ENCODE data around the gene PLCB4.

PLCB4 gene

DNA sequence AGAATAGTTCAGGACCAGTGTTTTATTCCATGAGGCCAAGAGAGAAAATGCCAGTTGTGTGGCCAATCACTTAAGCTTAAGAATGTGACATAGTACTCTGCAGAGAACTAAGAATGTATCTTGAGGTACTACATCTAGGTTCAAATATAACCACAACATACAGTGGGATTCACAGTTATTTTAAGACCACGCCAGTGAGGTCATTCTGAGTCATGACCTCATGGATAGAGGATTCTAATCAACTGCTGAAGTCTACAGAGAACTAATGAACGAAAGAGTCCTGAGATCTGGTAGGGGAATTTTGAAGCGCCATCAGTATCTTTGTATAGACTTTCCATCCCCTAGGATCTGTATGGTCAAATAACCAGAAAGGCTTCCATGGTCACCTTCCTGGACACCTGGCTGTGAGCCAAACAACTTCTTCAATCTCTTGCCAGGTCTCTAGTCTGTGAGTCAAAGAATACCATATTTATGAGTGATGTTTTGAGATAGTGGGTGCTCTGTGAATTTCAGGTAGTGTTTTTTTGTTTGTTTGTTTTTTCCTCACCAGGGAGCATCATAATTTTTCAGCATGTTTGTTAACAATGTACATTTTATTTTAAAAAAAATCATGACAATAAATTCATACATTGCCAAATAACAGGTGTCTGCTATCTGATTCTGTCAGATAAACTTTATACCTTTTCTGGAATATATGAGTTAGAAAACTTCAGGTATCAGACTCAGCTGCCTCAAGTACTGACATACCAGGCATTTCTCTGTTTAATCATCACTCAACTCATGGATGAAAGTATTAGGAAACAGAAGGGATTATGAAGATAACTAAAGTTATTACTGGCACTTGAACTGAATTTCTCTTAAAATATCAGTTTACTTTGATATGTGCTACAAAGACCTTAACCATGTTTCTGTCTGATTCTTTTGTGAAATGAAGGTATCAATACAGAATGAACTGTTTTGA, 217.9 kb downstream of the PLCB4 start:
- no peak for DNase-seq

DNA sequence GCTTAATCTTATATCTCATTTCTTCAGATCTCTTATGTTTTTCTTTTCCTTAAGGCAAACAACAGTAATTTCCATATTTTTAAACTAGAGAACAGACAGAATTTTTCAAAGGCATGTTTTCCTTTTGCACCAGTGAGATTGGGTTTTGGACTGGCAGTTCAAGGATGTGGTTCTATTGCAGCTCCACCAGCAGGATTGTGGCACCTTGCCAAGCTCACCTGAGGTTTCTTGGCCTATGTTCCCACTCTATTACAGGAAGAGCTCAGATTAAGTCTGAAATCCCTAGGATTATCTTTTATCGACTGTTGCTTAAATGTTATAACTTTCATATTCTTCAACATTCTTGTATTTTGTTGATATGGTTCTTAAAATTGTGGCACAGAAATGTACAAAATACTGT, 218.9 kb downstream of the PLCB4 start:
- DNase-seq: no peak

DNA sequence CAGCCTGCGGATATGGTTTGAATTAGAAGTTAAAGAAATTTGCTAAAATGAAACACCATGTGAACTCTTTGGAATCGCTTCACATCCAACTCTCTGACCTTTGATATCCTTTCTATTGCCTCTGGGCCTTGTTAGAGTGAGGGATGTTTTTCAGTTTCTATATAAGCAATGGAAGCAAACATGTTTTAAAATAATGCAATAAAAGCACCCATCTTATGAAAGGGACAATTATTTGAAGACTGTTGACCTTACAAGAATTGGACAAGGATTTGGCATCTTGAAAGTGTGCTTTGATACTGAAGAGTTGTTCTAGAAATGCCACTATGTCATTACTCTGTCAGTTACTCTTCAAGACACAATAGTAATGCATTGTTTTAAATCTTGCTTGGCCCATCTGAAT, 221.4 kb downstream of the PLCB4 start:
- DNase-seq: no peak

DNA sequence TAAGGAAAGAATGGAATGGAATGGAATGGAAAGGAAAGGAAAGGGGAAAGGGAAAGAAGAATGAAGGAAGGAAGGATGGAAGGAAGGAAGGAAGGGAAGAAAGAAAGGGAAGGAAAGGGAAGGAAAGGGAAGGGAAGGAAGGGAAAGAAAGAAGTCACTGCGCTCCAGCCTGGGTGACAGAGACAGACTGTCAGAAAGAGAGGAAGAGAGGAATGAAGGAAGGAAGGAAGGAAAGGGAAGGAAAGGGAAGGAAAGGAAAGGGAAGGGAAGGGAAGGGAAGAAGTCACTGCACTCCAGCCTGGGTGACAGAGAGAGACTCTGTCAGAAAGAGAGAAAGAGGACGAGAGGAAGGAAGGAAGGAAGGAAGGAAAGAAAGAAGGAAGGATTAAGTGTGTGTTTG, 224.3 kb downstream of the PLCB4 start:
- no peak for DNase-seq

DNA sequence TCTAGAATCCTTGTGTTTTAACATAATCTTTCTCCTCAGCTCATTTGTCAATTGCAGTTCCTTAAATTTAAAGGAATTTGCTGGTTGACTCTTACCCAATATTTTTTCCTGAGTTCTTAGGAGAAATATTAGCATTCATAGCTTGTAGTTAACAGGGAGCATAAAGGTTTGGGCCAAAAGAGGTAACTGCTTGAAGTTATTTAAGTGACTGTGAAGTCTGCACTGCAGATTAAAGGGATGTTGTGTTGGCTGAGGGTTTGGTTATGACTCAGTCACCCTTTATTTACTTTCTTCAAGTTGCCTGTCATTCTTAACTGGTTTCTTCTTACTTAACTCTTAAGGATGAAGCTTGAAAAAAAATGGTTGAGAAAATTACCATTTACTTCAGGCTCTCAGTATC, 225.2 kb downstream of the PLCB4 start:
- DNase-seq: no peak

DNA sequence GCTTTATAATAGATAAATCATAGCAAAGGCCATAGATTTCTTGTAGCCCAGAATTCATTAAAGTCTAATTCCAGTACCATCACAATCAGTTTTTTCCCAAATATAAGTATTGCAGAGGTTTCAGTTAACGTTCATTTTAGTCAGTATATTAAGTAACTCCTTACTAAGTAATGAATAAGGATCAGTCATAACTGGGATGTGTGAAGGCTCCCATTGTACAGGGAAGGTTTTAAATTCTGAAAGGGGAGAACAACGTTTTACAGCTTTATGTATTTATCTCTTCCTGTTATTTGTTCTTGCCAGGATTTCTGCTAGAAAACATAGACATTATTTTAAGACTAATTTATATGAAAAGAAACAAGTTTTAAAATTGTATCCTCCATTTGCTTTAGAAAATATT, 230.0 kb downstream of the PLCB4 start:
- DNase-seq: no peak

DNA sequence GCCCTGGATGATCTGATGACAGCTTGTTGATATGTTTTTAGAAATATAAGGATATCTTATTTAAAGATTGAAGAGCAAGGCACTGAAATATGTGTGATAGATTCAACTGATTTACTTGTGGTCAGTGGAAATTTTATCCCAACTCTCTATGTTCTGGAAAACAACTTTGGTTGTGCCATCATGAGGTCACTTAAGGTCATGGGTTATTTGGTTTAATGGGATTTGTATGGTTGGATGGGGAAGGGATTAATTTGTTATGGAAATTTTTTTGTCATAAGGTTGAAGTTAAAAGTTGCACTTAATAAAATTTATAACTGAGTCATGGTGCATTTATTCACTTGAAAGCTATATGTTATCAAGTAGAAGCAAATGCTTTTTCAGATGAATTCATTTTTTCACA, 231.2 kb downstream of the PLCB4 start:
- DNase-seq: no peak

DNA sequence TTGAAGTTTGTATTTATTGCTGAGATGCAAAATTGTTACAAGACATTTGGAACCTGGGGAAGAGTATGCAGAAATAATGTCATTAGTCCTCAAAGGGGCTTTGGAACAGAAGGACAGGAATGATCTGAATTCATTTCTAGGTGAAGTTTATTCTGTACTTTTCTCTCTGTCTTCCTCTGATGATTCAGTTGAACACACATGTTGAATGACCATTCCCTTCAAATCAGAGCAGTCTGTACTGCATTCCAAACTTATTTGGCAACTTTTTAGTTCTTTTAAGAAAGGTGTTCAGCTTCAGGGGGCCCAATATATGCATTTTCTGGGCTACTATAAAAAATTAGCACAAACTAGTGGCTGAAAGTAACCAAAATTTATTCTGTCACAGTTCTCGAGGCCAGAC, 231.6 kb downstream of the PLCB4 start:
- no peak for DNase-seq

DNA sequence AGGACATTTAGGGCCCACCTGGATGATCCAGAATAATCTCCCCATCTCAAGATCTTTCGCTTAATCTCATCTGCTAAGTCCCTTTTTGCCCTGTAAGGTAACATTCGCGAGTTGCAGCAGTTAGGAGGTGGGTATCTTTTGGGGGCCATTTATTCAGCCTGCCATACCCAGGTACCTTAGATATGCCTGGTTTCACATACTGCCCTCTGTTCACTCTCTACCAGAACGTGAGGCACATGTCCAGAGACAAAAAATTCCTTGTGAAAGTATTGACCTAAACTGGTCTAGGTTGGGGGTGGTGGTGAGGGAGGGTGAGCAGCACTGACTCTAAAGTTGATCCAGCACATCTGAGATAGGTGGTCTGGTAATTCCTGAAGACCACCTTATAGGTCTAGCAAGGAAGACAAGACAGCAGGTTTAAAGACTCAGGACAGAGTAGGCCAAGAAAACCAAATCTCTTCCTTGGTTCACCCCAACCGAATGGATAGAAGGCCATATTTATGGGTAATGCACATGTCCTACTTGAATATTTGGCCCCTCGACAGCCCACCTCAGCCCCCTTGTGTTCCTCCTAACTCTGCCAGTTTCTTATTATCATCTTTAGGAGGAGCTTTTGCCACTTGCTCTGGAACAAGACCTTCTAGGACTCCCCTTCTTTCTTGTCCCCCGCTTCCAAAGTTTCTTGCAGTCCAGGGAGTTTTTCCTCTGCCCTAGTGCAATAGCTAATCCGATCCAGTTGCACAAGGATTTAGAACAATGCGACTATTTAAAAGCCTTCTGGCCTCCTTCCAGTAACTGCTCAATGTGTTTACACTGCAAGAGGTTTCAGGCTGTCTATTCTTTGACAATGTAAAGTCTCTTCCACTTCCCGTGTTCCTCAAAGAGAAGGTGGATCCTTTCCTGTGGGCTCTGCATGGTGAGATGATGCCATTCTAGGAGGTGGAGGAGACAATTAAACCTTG, 232.5 kb downstream of the PLCB4 start:
- no peak for DNase-seq

DNA sequence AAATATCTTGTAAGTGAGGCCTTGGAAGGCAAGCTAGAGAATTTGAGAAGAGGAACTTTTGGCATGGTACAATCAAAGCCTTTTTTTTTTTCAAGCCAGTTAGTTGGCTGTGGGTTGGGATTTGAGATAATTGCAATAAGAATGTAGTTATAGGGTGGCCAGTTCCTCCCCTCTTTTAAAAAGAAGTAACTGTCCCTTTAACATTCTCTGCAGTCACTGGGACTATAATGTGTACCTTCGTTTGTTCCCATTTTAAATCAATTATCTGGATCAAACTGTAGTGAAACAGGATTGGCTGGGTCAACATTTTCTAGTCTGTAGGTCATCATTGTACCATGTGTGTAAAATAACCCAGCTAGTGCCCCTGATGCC, 233.2 kb downstream of the PLCB4 start:
- no peak for DNase-seq

DNA sequence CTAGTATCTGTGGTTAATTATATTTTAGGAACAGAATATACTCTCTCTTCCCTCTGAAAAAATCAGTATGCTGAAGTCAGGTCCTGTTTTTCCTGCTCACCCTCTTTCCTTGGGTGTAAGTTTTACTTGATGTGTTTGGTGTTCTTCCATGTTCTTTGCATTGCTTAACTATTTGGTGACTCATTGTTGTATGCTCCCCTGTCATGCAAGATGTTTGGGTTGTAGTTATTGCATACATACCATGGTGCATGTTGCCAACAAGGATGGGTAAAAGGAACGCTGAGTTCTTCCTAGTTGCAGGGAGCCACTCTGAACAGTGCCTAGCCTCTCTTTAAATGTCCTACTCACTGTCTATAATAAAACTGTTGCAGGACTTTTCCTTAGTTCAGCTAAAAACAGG, 237.6 kb downstream of the PLCB4 start:
- no peak for DNase-seq

DNA sequence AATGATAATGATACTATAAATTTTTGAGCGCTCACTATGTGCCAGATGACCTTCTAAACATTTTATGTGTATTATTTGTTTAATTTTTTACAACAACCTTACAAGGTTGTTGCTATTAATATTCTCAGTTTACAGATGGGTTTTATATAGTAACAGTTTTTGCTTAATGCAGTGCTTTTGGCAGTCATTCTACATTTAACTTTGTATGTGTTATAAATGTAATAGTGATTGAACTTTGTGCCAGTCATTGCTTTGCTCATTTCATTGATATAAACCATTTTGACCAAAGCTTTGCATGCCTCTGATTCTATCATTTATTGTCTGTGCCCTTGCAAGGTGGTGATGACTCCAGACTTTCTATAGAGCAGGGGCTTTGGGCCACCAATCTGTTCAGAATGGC, 239.2 kb downstream of the PLCB4 start:
- DNase-seq: no peak

DNA sequence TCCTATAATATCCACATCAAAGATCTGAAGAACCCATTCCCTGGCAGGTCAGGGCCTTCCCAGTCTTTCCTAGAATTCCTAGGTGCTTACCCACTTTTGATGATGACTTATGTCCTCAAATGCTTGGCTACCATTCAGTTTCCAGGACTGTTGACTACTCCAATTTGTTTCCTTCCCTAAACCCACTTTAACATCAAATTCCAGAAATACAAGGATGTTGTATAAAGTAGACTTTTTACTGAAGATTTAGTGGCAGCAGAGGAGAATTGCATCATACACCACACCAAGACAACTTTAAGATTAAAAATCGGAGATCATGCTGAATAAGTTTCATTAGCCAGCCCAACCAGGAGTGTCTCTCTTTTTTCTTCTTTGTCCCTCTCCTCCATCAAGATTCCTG, 242.2 kb downstream of the PLCB4 start:
- no peak for DNase-seq

DNA sequence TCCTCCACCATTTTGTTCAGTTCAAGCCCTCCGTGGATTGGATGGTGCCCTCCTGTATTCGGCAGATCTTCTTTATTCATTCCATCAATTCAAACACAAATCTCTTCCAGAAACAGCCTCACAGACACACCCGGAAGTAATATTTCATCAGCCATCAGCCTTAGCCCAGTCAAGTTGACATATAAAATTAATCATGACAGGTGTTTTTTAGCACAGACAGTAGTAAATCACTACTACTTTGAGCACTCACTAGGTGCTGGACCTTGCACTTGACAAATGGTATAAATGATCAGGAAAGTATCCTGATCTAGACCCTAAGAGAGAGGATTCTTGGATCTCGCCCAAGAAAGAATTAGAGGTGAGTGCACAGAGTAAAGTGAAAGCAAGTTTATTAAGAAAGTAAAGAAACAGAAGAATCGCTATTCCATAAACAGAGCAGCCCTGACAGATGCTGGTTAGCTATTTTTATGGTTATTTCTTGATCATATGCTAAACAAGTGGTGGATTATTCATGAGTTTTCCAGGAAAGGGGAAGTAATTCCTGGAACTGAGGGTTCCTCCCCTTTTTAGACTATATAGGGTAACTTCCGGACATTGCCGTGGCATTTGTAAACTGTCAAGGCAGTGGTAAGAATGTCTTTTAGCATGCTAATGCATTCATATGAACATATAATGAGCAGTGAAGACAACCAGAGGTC, 250.9 kb downstream of the PLCB4 start:
- DNase-seq: no peak

DNA sequence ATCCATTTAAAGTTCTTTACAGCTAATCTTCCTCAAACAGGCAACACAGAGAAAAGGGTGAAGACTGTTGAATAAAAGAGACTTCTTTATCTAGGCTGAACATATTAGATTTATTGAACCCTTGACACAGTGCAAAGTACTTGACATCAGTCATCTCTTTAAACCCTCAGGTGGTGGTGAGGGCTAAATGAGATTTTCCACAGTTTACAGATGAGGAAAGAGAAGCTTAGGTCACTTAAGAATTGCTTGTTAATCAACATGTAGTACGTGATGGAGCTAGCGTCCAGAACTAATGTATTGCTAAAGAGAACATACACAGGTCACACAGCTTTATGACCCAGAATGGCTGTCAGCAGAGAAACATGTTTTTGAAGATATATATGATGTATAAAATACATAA, 252.1 kb downstream of the PLCB4 start:
- DNase-seq: no peak

DNA sequence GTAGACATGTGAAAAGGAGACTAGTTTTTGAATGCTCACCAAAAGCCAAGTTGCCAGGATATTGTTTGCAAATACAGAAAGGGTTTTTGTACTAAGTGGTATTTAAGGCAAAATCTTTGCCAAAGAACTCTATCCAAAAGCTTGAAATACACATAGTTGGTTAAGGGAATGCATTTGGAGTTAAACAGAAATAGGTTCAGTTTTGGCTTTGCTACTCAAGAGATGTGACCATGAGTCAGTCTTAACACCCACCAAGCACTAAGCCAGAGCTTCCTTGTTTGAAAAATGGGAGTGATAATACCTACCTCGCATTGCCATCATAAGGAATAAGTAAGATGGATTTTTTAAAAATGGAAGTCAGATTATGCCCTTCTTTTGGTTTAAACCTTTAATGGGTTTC, 253.8 kb downstream of the PLCB4 start:
- DNase-seq: no peak

DNA sequence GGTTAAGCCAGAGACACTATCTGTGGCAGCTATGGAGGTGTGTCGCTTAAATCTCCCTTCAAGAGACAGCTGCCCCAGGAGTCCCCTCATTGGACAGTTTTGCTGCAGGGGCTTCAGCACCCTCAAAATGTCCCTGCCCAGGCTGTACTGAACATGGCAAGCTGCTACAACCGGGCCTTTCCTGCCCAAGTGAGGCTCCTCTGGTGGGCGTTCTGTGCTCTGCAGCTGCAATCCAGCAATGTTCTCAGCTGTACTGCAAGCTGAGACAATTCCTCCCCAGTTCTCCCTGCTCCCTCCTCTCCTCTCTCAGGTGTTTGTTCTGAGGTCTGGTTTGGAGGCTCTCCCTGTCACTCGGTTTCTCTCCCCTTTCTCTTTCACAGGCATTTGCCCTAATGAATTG, 254.7 kb downstream of the PLCB4 start:
- no peak for DNase-seq

DNA sequence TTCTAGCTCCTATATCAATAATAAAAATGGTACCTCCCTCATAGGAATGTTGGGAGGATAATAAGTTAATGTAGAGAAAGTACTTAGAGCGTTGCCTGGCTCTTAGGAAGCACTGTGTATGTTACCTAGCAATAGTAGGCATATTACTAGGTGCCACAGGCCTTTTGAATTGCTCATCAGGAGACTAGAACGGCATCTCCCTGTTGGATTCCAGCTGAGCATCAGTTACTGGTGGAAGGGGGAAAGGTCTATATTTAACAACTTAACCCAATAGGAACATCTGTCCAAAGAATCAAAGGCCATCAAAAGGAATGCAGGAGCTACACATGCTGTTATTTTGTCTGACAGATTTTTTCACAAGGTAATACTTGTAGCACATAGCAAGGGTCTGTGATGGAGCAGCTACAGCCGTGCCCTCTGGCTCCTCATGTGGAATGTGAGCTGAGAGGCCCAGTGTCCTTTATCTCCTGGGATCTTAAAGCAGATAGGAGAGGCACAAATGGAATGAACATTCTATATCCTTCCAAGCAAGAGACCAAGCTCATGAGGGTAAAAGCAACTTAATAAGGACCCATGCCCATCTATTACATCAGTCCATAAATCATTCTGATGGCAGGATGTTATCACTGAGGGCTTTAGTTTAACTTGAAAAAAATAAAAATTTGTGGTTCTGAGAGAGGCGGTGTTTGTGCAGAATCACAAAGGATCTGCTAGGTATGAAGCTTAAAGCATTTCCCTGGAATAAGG, 260.6 kb downstream of the PLCB4 start:
- no peak for DNase-seq

DNA sequence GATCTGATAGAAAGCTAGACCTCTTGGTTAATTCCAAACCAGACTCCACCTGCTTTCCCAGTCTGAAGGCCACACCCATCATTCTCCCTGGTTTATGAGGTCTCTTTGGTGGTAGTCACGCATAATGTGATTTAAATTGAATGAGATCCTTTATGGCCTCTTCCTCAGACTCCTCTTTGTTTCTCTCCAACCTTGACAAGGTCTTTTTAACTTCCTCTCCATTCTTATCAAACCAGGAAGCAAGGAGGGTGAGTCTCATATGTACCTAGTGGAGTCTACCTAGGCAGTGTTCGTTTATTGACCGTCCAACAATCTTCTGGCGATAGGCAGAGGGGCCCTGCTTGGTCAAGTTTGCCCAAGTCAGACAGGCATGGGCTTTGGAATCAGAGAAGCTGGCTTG, 261.3 kb downstream of the PLCB4 start:
- no peak for DNase-seq

DNA sequence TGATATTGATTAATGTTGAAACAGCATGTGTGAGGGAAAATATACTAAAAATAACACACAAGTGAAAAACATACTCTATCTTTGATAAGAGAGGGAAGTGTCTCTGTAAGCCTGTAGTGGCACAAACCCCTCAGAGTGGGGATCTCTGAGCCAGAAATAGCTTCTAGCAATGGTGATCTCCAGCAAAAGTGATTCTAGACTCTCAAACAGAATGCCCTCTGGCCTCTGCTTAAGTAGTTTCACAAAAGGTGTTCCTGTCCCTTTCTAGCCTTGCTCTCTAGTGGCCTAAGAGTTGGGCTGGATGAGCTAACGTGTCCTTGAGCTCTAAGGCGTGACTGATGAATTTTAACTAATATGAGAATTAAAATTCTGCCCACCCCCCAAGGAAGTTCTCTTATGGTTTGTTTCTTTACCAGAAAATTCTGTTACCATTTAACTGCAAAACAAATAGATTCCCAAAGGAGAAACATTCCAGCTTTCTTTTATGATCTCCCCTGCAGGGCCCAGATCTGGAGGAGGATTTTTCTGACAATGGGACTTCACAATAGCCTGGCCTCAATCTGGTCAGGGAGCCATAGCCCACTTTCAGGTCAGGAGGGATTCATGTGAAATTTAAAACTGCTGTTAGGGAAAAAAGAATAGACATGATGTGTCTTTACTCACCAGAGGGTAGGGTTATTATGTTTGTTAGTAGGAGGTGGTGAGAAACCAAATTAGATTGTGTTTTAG, 263.0 kb downstream of the PLCB4 start:
- no peak for DNase-seq

DNA sequence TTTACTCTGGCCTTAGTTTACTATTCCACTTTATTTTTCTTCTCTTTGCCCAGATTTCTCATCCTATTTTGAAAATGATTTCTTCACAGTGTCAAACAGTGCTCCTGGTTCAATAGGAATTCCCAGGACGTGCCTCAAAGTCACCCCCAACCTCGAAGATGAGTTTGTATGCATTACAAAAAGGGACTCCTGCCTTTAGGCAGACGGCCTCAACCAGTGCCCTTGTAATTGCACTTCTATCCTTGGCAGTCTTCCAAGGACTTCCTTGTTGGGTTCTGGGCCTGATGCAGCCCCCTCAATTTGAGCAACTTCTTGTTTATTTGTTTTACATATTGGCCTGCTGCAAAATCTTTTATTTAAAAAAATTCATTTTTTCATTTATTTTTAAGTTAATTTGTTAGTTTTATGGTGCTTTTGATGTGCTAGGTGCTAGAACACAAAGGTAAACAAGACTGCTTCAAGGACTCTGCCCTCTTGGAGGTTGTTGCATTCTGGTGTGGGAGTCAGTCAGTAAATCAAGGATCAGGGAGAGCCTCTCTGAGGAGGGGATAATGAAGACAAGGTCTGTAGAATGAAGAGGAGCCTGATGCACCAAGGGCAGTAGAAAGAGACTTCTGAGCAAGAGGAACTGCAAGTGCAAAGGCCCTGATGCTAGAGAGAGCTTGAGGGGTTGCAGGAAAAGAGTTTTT, 264.0 kb downstream of the PLCB4 start:
- DNase-seq: no peak
